Measurements from ENCODE around the gene SHH. TPM values are rescaled to one million over a fixed set of nuclear protein-coding genes. Genes with fewer than 3 reads are reported as not detected.

SHH gene
- total and polyA plus RNA-seq, 2 of the 13 experiments (the other 11 are each of a cell fraction or from before 2014, with no cell fraction given) = 1.9 to 3.4 TPM

GRCh38 chr7:155815332-155816191 is 3.3 kb upstream of the SHH start (continued):
- TF ChIP-seq, protein P1, sequence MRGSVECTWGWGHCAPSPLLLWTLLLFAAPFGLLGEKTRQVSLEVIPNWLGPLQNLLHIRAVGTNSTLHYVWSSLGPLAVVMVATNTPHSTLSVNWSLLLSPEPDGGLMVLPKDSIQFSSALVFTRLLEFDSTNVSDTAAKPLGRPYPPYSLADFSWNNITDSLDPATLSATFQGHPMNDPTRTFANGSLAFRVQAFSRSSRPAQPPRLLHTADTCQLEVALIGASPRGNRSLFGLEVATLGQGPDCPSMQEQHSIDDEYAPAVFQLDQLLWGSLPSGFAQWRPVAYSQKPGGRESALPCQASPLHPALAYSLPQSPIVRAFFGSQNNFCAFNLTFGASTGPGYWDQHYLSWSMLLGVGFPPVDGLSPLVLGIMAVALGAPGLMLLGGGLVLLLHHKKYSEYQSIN (CRISPR knock-in tag; IDR thresholded peaks at IDR 0.05; ENCODE audit: borderline replicate concordance) = no peak
- TF ChIP-seq SCMH1 (CRISPR knock-in tag; IDR thresholded peaks at IDR 0.05; ENCODE audit: borderline replicate concordance) (no peak), ZBTB42 (CRISPR knock-in tag; IDR thresholded peaks at IDR 0.05) (no peak), REPIN1 (CRISPR knock-in tag; IDR thresholded peaks at IDR 0.05; ENCODE audit: borderline replicate concordance, low read depth) (no peak), ASH2L (IDR thresholded peaks at IDR 0.05; ENCODE audit: insufficient read length, low read depth, low read length) (no peak), ZNF569 (CRISPR knock-in tag; IDR thresholded peaks at IDR 0.05; ENCODE audit: borderline replicate concordance) (no peak), HNRNPUL1 (IDR thresholded peaks at IDR 0.05; ENCODE audit: low read depth, low read length) (no peak), CCAR2 (optimal IDR thresholded peaks at IDR 0.05; ENCODE audit: low read depth, low read length) (no peak), GMEB1 (CRISPR knock-in tag; IDR thresholded peaks at IDR 0.05; ENCODE audit: borderline replicate concordance) (no peak), ZNF800 (CRISPR knock-in tag; IDR thresholded peaks at IDR 0.05) (no peak), ZNF709 (CRISPR knock-in tag; IDR thresholded peaks at IDR 0.05) (no peak), CBX5 (CRISPR knock-in tag; IDR thresholded peaks at IDR 0.05; ENCODE audit: borderline replicate concordance) (0 out of 2 replicates have a peak, but pooled peaks have one; percentile 25), ZNF256 (CRISPR knock-in tag; conservative IDR thresholded peaks at IDR 0.05) (no peak), ERF (CRISPR knock-in tag; IDR thresholded peaks at IDR 0.05) (0 out of 2 replicates have a peak, but pooled peaks have one; percentile 30)
- TF ChIP-seq, protein P2, sequence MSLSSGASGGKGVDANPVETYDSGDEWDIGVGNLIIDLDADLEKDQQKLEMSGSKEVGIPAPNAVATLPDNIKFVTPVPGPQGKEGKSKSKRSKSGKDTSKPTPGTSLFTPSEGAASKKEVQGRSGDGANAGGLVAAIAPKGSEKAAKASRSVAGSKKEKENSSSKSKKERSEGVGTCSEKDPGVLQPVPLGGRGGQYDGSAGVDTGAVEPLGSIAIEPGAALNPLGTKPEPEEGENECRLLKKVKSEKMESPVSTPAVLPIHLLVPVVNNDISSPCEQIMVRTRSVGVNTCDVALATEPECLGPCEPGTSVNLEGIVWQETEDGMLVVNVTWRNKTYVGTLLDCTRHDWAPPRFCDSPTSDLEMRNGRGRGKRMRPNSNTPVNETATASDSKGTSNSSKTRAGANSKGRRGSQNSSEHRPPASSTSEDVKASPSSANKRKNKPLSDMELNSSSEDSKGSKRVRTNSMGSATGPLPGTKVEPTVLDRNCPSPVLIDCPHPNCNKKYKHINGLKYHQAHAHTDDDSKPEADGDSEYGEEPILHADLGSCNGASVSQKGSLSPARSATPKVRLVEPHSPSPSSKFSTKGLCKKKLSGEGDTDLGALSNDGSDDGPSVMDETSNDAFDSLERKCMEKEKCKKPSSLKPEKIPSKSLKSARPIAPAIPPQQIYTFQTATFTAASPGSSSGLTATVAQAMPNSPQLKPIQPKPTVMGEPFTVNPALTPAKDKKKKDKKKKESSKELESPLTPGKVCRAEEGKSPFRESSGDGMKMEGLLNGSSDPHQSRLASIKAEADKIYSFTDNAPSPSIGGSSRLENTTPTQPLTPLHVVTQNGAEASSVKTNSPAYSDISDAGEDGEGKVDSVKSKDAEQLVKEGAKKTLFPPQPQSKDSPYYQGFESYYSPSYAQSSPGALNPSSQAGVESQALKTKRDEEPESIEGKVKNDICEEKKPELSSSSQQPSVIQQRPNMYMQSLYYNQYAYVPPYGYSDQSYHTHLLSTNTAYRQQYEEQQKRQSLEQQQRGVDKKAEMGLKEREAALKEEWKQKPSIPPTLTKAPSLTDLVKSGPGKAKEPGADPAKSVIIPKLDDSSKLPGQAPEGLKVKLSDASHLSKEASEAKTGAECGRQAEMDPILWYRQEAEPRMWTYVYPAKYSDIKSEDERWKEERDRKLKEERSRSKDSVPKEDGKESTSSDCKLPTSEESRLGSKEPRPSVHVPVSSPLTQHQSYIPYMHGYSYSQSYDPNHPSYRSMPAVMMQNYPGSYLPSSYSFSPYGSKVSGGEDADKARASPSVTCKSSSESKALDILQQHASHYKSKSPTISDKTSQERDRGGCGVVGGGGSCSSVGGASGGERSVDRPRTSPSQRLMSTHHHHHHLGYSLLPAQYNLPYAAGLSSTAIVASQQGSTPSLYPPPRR (CRISPR knock-in tag; IDR thresholded peaks at IDR 0.05; ENCODE audit: borderline replicate concordance) = no peak
- TF ChIP-seq, protein P3, sequence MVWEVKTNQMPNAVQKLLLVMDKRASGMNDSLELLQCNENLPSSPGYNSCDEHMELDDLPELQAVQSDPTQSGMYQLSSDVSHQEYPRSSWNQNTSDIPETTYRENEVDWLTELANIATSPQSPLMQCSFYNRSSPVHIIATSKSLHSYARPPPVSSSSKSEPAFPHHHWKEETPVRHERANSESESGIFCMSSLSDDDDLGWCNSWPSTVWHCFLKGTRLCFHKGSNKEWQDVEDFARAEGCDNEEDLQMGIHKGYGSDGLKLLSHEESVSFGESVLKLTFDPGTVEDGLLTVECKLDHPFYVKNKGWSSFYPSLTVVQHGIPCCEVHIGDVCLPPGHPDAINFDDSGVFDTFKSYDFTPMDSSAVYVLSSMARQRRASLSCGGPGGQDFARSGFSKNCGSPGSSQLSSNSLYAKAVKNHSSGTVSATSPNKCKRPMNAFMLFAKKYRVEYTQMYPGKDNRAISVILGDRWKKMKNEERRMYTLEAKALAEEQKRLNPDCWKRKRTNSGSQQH (CRISPR knock-in tag; IDR thresholded peaks at IDR 0.05; ENCODE audit: low read depth) = no peak

Data from HepG2 (cell line).